H9 (cell line): ENCODE results near the gene RNF157. TPM values are rescaled to one million over a fixed set of nuclear protein-coding genes. Genes with fewer than 3 reads are reported as not detected.

Experiments
- DNase-seq: peaks from one replicate; pipeline ENCODE4 v3.0.0-alpha.2; 2017
- H2AFZ ChIP-seq: one replicate; pipeline ENCODE4 v1.6.1; 2013; ENCODE audit warnings: mild to moderate bottlenecking, low read length, control low read depth, moderate library complexity
- H2AK5ac ChIP-seq: 2 replicates; pipeline ENCODE4 v1.6.1; 2013; ENCODE audit warnings: low read length, control low read depth, mixed read lengths; ENCODE audit not compliant: insufficient read length
- H2BK120ac ChIP-seq: one replicate; pipeline ENCODE4 v1.6.1; 2013; ENCODE audit warnings: low read depth, mild to moderate bottlenecking, low read length, control low read depth, inconsistent platforms; ENCODE audit not compliant: poor library complexity, severe bottlenecking
- H2BK12ac ChIP-seq: 2 replicates; pipeline ENCODE4 v1.6.1; 2013; ENCODE audit warnings: low read length, control low read depth, mixed read lengths, low read depth; ENCODE audit not compliant: insufficient read length
- H2BK15ac ChIP-seq: 2 replicates; pipeline ENCODE4 v1.6.1; 2013; ENCODE audit warnings: low read depth, low read length, control low read depth
- H2BK20ac ChIP-seq: one replicate; pipeline ENCODE4 v1.6.1; 2013; ENCODE audit warnings: low read depth, mild to moderate bottlenecking, low read length, control low read depth, inconsistent platforms; ENCODE audit not compliant: poor library complexity, severe bottlenecking
- H2BK5ac ChIP-seq: 2 replicates; pipeline ENCODE4 v1.6.1; 2013; ENCODE audit warnings: low read length, control low read depth, mixed read lengths; ENCODE audit not compliant: insufficient read length
- H3K14ac ChIP-seq: 2 replicates; pipeline ENCODE4 v1.6.1; 2013; ENCODE audit warnings: low read length, control low read depth; ENCODE audit not compliant: insufficient read depth
- H3K18ac ChIP-seq: 2 replicates; pipeline ENCODE4 v1.6.1; 2013; ENCODE audit warnings: low read depth, mild to moderate bottlenecking, mixed read lengths, low read length, control low read depth; ENCODE audit not compliant: insufficient read length
- H3K23ac ChIP-seq: 2 replicates; pipeline ENCODE4 v1.6.1; 2013; ENCODE audit warnings: low read length, control low read depth, mixed read lengths, low read depth; ENCODE audit not compliant: insufficient read length
- H3K23me2 ChIP-seq: 2 replicates; pipeline ENCODE4 v1.6.1; 2013; ENCODE audit warnings: low read depth, mild to moderate bottlenecking, mixed read lengths, low read length, control low read depth; ENCODE audit not compliant: insufficient read length, poor library complexity, severe bottlenecking
- H3K27ac ChIP-seq: 2 replicates; pipeline ENCODE4 v1.5.1; 2013; ENCODE audit warnings: low read length, control low read depth, mixed read lengths, low read depth; ENCODE audit not compliant: insufficient read length
- H3K27me3 ChIP-seq: 2 replicates; pipeline ENCODE4 v1.6.1; 2013; ENCODE audit warnings: low read length, control low read depth, inconsistent platforms; ENCODE audit not compliant: insufficient read depth
- H3K4ac ChIP-seq: 2 replicates; pipeline ENCODE4 v1.6.1; 2013; ENCODE audit warnings: low read depth, mild to moderate bottlenecking, control low read depth, inconsistent platforms, low read length, moderate library complexity
- H3K4me1 ChIP-seq: 2 replicates; pipeline ENCODE4 v1.6.1; 2013; ENCODE audit warnings: low read length, control low read depth, inconsistent platforms; ENCODE audit not compliant: insufficient read depth
- H3K4me2 ChIP-seq: 2 replicates; pipeline ENCODE4 v1.6.1; 2013; ENCODE audit warnings: low read length, control low read depth, mixed read lengths; ENCODE audit not compliant: insufficient read length, insufficient read depth
- H3K56ac ChIP-seq: 2 replicates; pipeline ENCODE4 v1.6.1; 2013; ENCODE audit warnings: low read depth, mild to moderate bottlenecking, mixed read lengths, low read length, control low read depth; ENCODE audit not compliant: insufficient read length
- H3K79me1 ChIP-seq: 2 replicates; pipeline ENCODE4 v1.6.1; 2013; ENCODE audit warnings: low read depth, mild to moderate bottlenecking, moderate library complexity, low read length, control low read depth, inconsistent platforms; ENCODE audit not compliant: insufficient read depth, poor library complexity, severe bottlenecking
- H3K79me2 ChIP-seq: 2 replicates; pipeline ENCODE4 v1.6.1; 2013; ENCODE audit warnings: low read length, control low read depth, inconsistent platforms; ENCODE audit not compliant: insufficient read depth
- H3K9ac ChIP-seq: 2 replicates; pipeline ENCODE4 v1.6.1; 2013; ENCODE audit warnings: low read length, control low read depth, mixed read lengths; ENCODE audit not compliant: insufficient read length; ENCODE audit errors: extremely low read depth
- H3K9me3 ChIP-seq: one replicate; pipeline ENCODE4 v1.6.1; 2013; ENCODE audit warnings: low read depth, low read length, inconsistent platforms; ENCODE audit not compliant: control insufficient read depth
- H3T11ph ChIP-seq: one replicate; pipeline ENCODE4 v1.6.1; 2013; ENCODE audit warnings: mild to moderate bottlenecking, low read length, control low read depth, inconsistent platforms
- H4K20me1 ChIP-seq: one replicate; pipeline ENCODE4 v1.6.1; 2013; ENCODE audit not compliant: control insufficient read depth, insufficient read length, insufficient read depth
- H4K5ac ChIP-seq: 2 replicates; pipeline ENCODE4 v1.6.1; 2013; ENCODE audit warnings: low read depth, mild to moderate bottlenecking, mixed read lengths, low read length, control low read depth; ENCODE audit not compliant: insufficient read length
- H4K8ac ChIP-seq: replicated peaks from 2 replicates; pipeline ENCODE4 v1.6.1; 2013; ENCODE audit warnings: low read length, control low read depth, mixed read lengths, low read depth; ENCODE audit not compliant: insufficient read length
- H4K91ac ChIP-seq: 2 replicates; pipeline ENCODE4 v1.6.1; 2013; ENCODE audit warnings: low read depth, mild to moderate bottlenecking, moderate library complexity, mixed read lengths, low read length, control low read depth; ENCODE audit not compliant: insufficient read length
- H3K27ac Mint-ChIP-seq, 3 experiments: 2 replicates in 2 of 3; 3 replicates in 1 of 3; pipeline ENCODE4 v1.8.0; 2020 to 2021; ENCODE audit warnings: mixed read lengths in 3 of 3, mild to moderate bottlenecking in 1 of 3, moderate library complexity in 1 of 3
- H3K27me3 Mint-ChIP-seq: 2 replicates; pipeline ENCODE4 v1.8.0; 2021; ENCODE audit warnings: low read depth, mild to moderate bottlenecking, moderate library complexity, mixed read lengths
- H3K36me3 Mint-ChIP-seq, 3 experiments: 2 replicates in 2 of 3; 3 replicates in 1 of 3; pipeline ENCODE4 v1.8.0; 2020 to 2021; ENCODE audit warnings: low read depth in 3 of 3, mixed read lengths in 3 of 3; ENCODE audit not compliant: insufficient read depth in 1 of 3
- H3K4me1 Mint-ChIP-seq, 2 experiments: 2 replicates each; pipeline ENCODE4 v1.8.0; 2020; ENCODE audit warnings: mixed read lengths in 2 of 2
- H3K4me3 Mint-ChIP-seq, 2 experiments: 2 replicates in 1 of 2; 3 replicates in 1 of 2; pipeline ENCODE4 v1.8.0; 2020 to 2021; ENCODE audit warnings: mild to moderate bottlenecking in 2 of 2, mixed read lengths in 2 of 2, moderate library complexity in 1 of 2
- H3K9me3 Mint-ChIP-seq, 2 experiments: 2 replicates in 1 of 2; 3 replicates in 1 of 2; pipeline ENCODE4 v1.8.0; 2020; ENCODE audit warnings: mild to moderate bottlenecking in 2 of 2, mixed read lengths in 2 of 2, moderate library complexity in 1 of 2
- WGBS: extraction: QIAGEN DNeasy Blood & Tissue Kit; methylation state at CpG from one replicate; pipeline ENCODE4 v1.1.7; 2013; ENCODE audit warnings: missing lambda C conversion rate, low lambda C conversion rate, mixed read lengths; ENCODE audit not compliant: insufficient read length; ENCODE audit errors: extremely low coverage; 5-methylcytosine and 5-hydroxymethylcytosine counted together
- total RNA-seq: library from RNA; stranded (reverse); gene quantifications from 2 replicates; pipeline ENCODE4 v1.2.1, GENCODE V29; 2021
- TF ChIP-seq, protein P1 (sequence below): fragments of 200-600 bp; sonication (generic); conservative IDR thresholded peaks from 3 replicates; pipeline ENCODE4 v1.8.0; 2021; ENCODE audit warnings: antibody characterized with exemption, mild to moderate bottlenecking

Gene RNF157
- total RNA-seq, 1 experiment from 2014 or later: 9.9 TPM

GRCh38 chr17:76233588-76234353, 6.5 kb downstream of the RNF157 start:
- Mint-ChIP-seq H3K27ac (no peak overlapping the region; a peak in 1 of 7 replicates), H3K27me3 (peaks cover 34% of the 10 kb centered on the region), H3K4me3 (no peak overlapping the region), H3K36me3 (no peaks in the 10 kb centered on the region), H3K9me3 (no peaks in the 10 kb centered on the region), H3K4me1 (0 out of 4 replicates have a peak, but pooled peaks cover 0 to under 1% of the 10 kb centered on the region in 2 experiments)
- Histone ChIP-seq H2AK5ac (no peak overlapping the region), H3K56ac (no peak overlapping the region), H3K9ac (no peak overlapping the region), H4K5ac (no peak overlapping the region), H2BK20ac (no peak overlapping the region), H3K27ac (no peak overlapping the region), H2BK12ac (no peak overlapping the region), H3K4me2 (no peak overlapping the region), H3K23ac (no peak overlapping the region), H3K14ac (no peak overlapping the region), H3K18ac (no peak overlapping the region), H4K8ac (no peak overlapping the region), H3K4ac (no peak overlapping the region), H2BK15ac (no peak overlapping the region), H3K27me3 (peaks cover under 1% of the 10 kb centered on the region), H3K4me1 (no peaks in the 10 kb centered on the region), H2BK5ac (no peak overlapping the region), H3T11ph (no peak overlapping the region), H2BK120ac (no peak overlapping the region), H3K79me2 (no peaks in the 10 kb centered on the region), H2AFZ (no peak overlapping the region), H3K9me3 (no peaks in the 10 kb centered on the region), H3K79me1 (no peaks in the 10 kb centered on the region), H4K20me1 (no peaks in the 10 kb centered on the region), H4K91ac (no peak overlapping the region), H3K23me2 (no peaks in the 10 kb centered on the region)
- WGBS: no CpG with 5 or more reads among the region's 6 CpGs
- TF ChIP-seq, protein P1, sequence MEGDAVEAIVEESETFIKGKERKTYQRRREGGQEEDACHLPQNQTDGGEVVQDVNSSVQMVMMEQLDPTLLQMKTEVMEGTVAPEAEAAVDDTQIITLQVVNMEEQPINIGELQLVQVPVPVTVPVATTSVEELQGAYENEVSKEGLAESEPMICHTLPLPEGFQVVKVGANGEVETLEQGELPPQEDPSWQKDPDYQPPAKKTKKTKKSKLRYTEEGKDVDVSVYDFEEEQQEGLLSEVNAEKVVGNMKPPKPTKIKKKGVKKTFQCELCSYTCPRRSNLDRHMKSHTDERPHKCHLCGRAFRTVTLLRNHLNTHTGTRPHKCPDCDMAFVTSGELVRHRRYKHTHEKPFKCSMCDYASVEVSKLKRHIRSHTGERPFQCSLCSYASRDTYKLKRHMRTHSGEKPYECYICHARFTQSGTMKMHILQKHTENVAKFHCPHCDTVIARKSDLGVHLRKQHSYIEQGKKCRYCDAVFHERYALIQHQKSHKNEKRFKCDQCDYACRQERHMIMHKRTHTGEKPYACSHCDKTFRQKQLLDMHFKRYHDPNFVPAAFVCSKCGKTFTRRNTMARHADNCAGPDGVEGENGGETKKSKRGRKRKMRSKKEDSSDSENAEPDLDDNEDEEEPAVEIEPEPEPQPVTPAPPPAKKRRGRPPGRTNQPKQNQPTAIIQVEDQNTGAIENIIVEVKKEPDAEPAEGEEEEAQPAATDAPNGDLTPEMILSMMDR: no peak
- no peak for DNase-seq
